Gastrocnemius medialis (tissue), 4 donors: ENCODE results near the gene GAGE1.
"Not testable (repeated sequence)": the region's sequence is repeated elsewhere in the genome, so short reads cannot be mapped to it uniquely, and the experiment has no call there.

Experiments used
- CTCF ChIP-seq, 5 experiments: fragments of 450-650 bp in 3 of 5; fragments of 200-600 bp in 2 of 5; sonication (generic) in 2 of 5; IDR thresholded peaks in 4 of 5; conservative IDR thresholded peaks in 1 of 5; 1 replicate in 4 of 5; 2 replicates in 1 of 5; pipeline ENCODE4 v1.5.1; 2016 to 2019; ENCODE audit warnings: antibody characterized with exemption in 5 of 5, mild to moderate bottlenecking in 3 of 5, moderate library complexity in 3 of 5
- POLR2A ChIP-seq, 2 donors: fragments of 450-650 bp; IDR thresholded peaks; one replicate each; pipeline ENCODE4 v1.6.1; 2017; ENCODE audit warnings: antibody characterized with exemption in 2 of 2, mild to moderate bottlenecking in 2 of 2, moderate library complexity in 2 of 2

- TF ChIP-seq POLR2A (IDR thresholded peaks at IDR 0.05); CTCF (IDR thresholded peaks at IDR 0.05 in 4 of 5, conservative IDR thresholded peaks at IDR 0.05 in 1 of 5): not testable (repeated sequence)
Measured at GRCh38 chrX:49568728-49569127, 30.1 kb upstream of the GAGE1 start.
